ENCODE data around the gene DGKH.
"Not testable (repeated sequence)": the region's sequence is repeated elsewhere in the genome, so short reads cannot be mapped to it uniquely, and the experiment has no call there.

DGKH gene

GRCh38 chr13:42221121-42221765, 172.8 kb downstream of the DGKH start:
- TF ChIP-seq CTCF (IDR thresholded peaks at IDR 0.05; ENCODE audit: low read depth, low read length, poor library complexity, severe bottlenecking) (no peak), EZH2phosphoT487 (IDR thresholded peaks at IDR 0.05; ENCODE audit: borderline replicate concordance, low read length) (no peak)
- no peak overlapping the region for H3K27ac ChIP-seq (ENCODE audit: low read depth, low read length)
- no peaks in the 10 kb centered on the region for H3K79me2 ChIP-seq (ENCODE audit: control insufficient read depth, low read length)
- no peak overlapping the region for H3K4me3 ChIP-seq (ENCODE audit: low read length)
- no peaks in the 10 kb centered on the region for H3K9me2 ChIP-seq (replicated peaks; ENCODE audit: control insufficient read depth, low read length)
- H3K9me3 ChIP-seq (ENCODE audit: control insufficient read depth, insufficient read depth, low read length), result no peaks in the 10 kb centered on the region
- H4K20me1 ChIP-seq (ENCODE audit: control insufficient read depth, insufficient read depth, low read depth, low read length), result no peaks in the 10 kb centered on the region
- no peaks in the 10 kb centered on the region for H3K4me1 ChIP-seq (ENCODE audit: control insufficient read depth, low read length)
- H3F3A ChIP-seq (ENCODE audit: control insufficient read depth, insufficient read depth), result no peaks in the 10 kb centered on the region
- no peak overlapping the region for H3K4me2 ChIP-seq (ENCODE audit: low read length)
- no peaks in the 10 kb centered on the region for H3K27me3 ChIP-seq (ENCODE audit: control insufficient read depth, low read length)
- peaks cover 48% of the 10 kb centered on the region for H3K36me3 ChIP-seq (ENCODE audit: control insufficient read depth, low read length)

GRCh38 chr13:42223681-42224080, 175.2 kb downstream of the DGKH start:
- H3K4me1 ChIP-seq (ENCODE audit: control insufficient read depth, low read length), result no peaks in the 10 kb centered on the region
- no peaks in the 10 kb centered on the region for H3K9me2 ChIP-seq (replicated peaks; ENCODE audit: control insufficient read depth, low read length)
- H4K20me1 ChIP-seq (ENCODE audit: control insufficient read depth, insufficient read depth, low read depth, low read length), result no peaks in the 10 kb centered on the region
- H3K4me3 ChIP-seq (ENCODE audit: low read length), result no peak overlapping the region
- no peaks in the 10 kb centered on the region for H3K27me3 ChIP-seq (ENCODE audit: control insufficient read depth, low read length)
- H3K27ac ChIP-seq (ENCODE audit: low read depth, low read length), result no peak overlapping the region
- H3K4me2 ChIP-seq (ENCODE audit: low read length), result no peak overlapping the region
- TF ChIP-seq EZH2phosphoT487 (IDR thresholded peaks at IDR 0.05; ENCODE audit: borderline replicate concordance, low read length), result no peak
- TF ChIP-seq CTCF (IDR thresholded peaks at IDR 0.05; ENCODE audit: low read depth, low read length, poor library complexity, severe bottlenecking), result no peak
- H3K79me2 ChIP-seq (ENCODE audit: control insufficient read depth, low read length), result no peaks in the 10 kb centered on the region
- H3K36me3 ChIP-seq (ENCODE audit: control insufficient read depth, low read length), result peaks cover 50% of the 10 kb centered on the region
- no peaks in the 10 kb centered on the region for H3K9me3 ChIP-seq (ENCODE audit: control insufficient read depth, insufficient read depth, low read length)
- peaks cover 11% of the 10 kb centered on the region for H3F3A ChIP-seq (ENCODE audit: control insufficient read depth, insufficient read depth)

- Histone ChIP-seq H3K27me3 (ENCODE audit: control insufficient read depth, low read length) (no peaks in the 10 kb centered on the region), H3K4me3 (ENCODE audit: low read length) (no peak overlapping the region), H3K4me2 (ENCODE audit: low read length) (no peak overlapping the region), H4K20me1 (ENCODE audit: control insufficient read depth, insufficient read depth, low read depth, low read length) (no peaks in the 10 kb centered on the region), H3K4me1 (ENCODE audit: control insufficient read depth, low read length) (no peaks in the 10 kb centered on the region), H3K9me2 (replicated peaks; ENCODE audit: control insufficient read depth, low read length) (no peaks in the 10 kb centered on the region), H3K27ac (ENCODE audit: low read depth, low read length) (no peak overlapping the region), H3F3A (ENCODE audit: control insufficient read depth, insufficient read depth) (peaks cover 11% of the 10 kb centered on the region), H3K36me3 (ENCODE audit: control insufficient read depth, low read length) (peaks cover 49% of the 10 kb centered on the region), H3K79me2 (ENCODE audit: control insufficient read depth, low read length) (no peaks in the 10 kb centered on the region), H3K9me3 (ENCODE audit: control insufficient read depth, insufficient read depth, low read length) (no peaks in the 10 kb centered on the region)
- TF ChIP-seq CTCF (IDR thresholded peaks at IDR 0.05; ENCODE audit: low read depth, low read length, poor library complexity, severe bottlenecking) (no peak), EZH2phosphoT487 (IDR thresholded peaks at IDR 0.05; ENCODE audit: borderline replicate concordance, low read length) (no peak)
These were observed 176.6 kb downstream of the DGKH start for GRCh38 chr13:42225051-42225450.

GRCh38 chr13:42226759-42227158, 178.3 kb downstream of the DGKH start:
- not testable (repeated sequence) for H3K9me3 ChIP-seq (ENCODE audit: control insufficient read depth, insufficient read depth, low read length); H3K4me1 ChIP-seq (ENCODE audit: control insufficient read depth, low read length); H3K4me2 ChIP-seq (ENCODE audit: low read length); H3K9me2 ChIP-seq (replicated peaks; ENCODE audit: control insufficient read depth, low read length); H3K4me3 ChIP-seq (ENCODE audit: low read length); H3K79me2 ChIP-seq (ENCODE audit: control insufficient read depth, low read length); H4K20me1 ChIP-seq (ENCODE audit: control insufficient read depth, insufficient read depth, low read depth, low read length); H3K27ac ChIP-seq (ENCODE audit: low read depth, low read length); H3K27me3 ChIP-seq (ENCODE audit: control insufficient read depth, low read length)
- Histone ChIP-seq H3F3A (ENCODE audit: control insufficient read depth, insufficient read depth) (peaks cover 11% of the 10 kb centered on the region), H3K36me3 (ENCODE audit: control insufficient read depth, low read length) (peaks cover 36% of the 10 kb centered on the region)
